ENCODE measurements around the gene MEF2A.

Gene MEF2A

GRCh38 chr15:99564221-99565048 is 1.3 kb upstream of the MEF2A start:
- DNase-seq (ENCODE audit: low spot score): no peak

- DNase-seq (ENCODE audit: low spot score): no peak
Observed at GRCh38 chr15:99565049-99565298, 810 bp upstream of the MEF2A start.

GRCh38 chr15:99566157-99566897 is 543 bp downstream of the MEF2A start:
- DNase-seq (ENCODE audit: low spot score): no peak

- DNase-seq (ENCODE audit: low spot score): no peak
Observed at GRCh38 chr15:99568625-99569352, 3.0 kb downstream of the MEF2A start.

- DNase-seq (ENCODE audit: low spot score): no peak
Observed at GRCh38 chr15:99571299-99571698, 5.5 kb downstream of the MEF2A start.

- DNase-seq (ENCODE audit: low spot score): no peak
Observed at GRCh38 chr15:99574048-99574447, 8.3 kb downstream of the MEF2A start.

GRCh38 chr15:99574502-99574901 is 8.7 kb downstream of the MEF2A start:
- no peak for DNase-seq (ENCODE audit: low spot score)

GRCh38 chr15:99578809-99579208 is 13.0 kb downstream of the MEF2A start:
- DNase-seq (ENCODE audit: low spot score): no peak

- no peak for DNase-seq (ENCODE audit: low spot score)
Observed at GRCh38 chr15:99580076-99580475, 14.3 kb downstream of the MEF2A start.

GRCh38 chr15:99582508-99582960 is 16.8 kb downstream of the MEF2A start:
- DNase-seq (ENCODE audit: low spot score): no peak

- no peak for DNase-seq (ENCODE audit: low spot score)
Observed at GRCh38 chr15:99584081-99584600, 18.4 kb downstream of the MEF2A start.

- no peak for DNase-seq (ENCODE audit: low spot score)
Observed at GRCh38 chr15:99586121-99586520, 20.3 kb downstream of the MEF2A start.

- no peak for DNase-seq (ENCODE audit: low spot score)
Observed at GRCh38 chr15:99589801-99590200, 24.0 kb downstream of the MEF2A start.

- DNase-seq (ENCODE audit: low spot score): no peak
Observed at GRCh38 chr15:99590913-99591646, 25.3 kb downstream of the MEF2A start.

GRCh38 chr15:99592145-99592791 is 26.5 kb downstream of the MEF2A start:
- DNase-seq (ENCODE audit: low spot score): no peak

- no peak for DNase-seq (ENCODE audit: low spot score)
Observed at GRCh38 chr15:99593070-99593469, 27.3 kb downstream of the MEF2A start.

- no peak for DNase-seq (ENCODE audit: low spot score)
Observed at GRCh38 chr15:99594916-99595315, 29.1 kb downstream of the MEF2A start.

GRCh38 chr15:99598296-99598695 is 32.5 kb downstream of the MEF2A start:
- no peak for DNase-seq (ENCODE audit: low spot score)

- DNase-seq (ENCODE audit: low spot score): no peak
Observed at GRCh38 chr15:99603828-99604227, 38.0 kb downstream of the MEF2A start.

- no peak for DNase-seq (ENCODE audit: low spot score)
Observed at GRCh38 chr15:99604865-99605264, 39.1 kb downstream of the MEF2A start.

GRCh38 chr15:99605490-99605931 is 39.7 kb downstream of the MEF2A start:
- DNase-seq (ENCODE audit: low spot score): no peak

Data from CD4-positive, alpha-beta T cell treated with Interleukin-2 at 100 ng/mL for 4 hours (primary cell).